HuH-7 (cell line): ENCODE results near the gene C8A.

Experiments used
- DNase-seq: peaks from one replicate; pipeline ENCODE4 v3.0.0; 2011; ENCODE audit warnings: low spot score

The C8A gene

GRCh38 chr1:56837244-56837939 is 17.2 kb upstream of the C8A start:
- DNase-seq, result no peak

GRCh38 chr1:56838759-56839158 is 15.8 kb upstream of the C8A start:
- DNase-seq, result no peak

- no peak for DNase-seq
These were observed 11.1 kb upstream of the C8A start for GRCh38 chr1:56843544-56843943.

GRCh38 chr1:56844545-56845136 is 10.0 kb upstream of the C8A start:
- DNase-seq, result no peak

- no peak for DNase-seq
These were observed 9.3 kb upstream of the C8A start for GRCh38 chr1:56845343-56845742.

GRCh38 chr1:56849750-56850149 is 4.8 kb upstream of the C8A start:
- DNase-seq, result no peak

- DNase-seq, result no peak
These were observed 4.2 kb upstream of the C8A start for GRCh38 chr1:56850411-56850810.

- DNase-seq, result no peak
These were observed 3.7 kb upstream of the C8A start for GRCh38 chr1:56850922-56851321.

GRCh38 chr1:56852476-56852875 is 2.1 kb upstream of the C8A start:
- DNase-seq, result no peak

- no peak for DNase-seq
These were observed 593 bp downstream of the C8A start for GRCh38 chr1:56855190-56855589.

- no peak for DNase-seq
These were observed 1.6 kb downstream of the C8A start for GRCh38 chr1:56856186-56856585.

GRCh38 chr1:56859287-56859686 is 4.7 kb downstream of the C8A start:
- DNase-seq, result no peak

GRCh38 chr1:56863265-56863992 is 8.8 kb downstream of the C8A start:
- no peak for DNase-seq

- no peak for DNase-seq
These were observed 9.8 kb downstream of the C8A start for GRCh38 chr1:56864430-56864829.

- no peak for DNase-seq
These were observed 12.1 kb downstream of the C8A start for GRCh38 chr1:56866656-56867055.

- no peak for DNase-seq
These were observed 12.9 kb downstream of the C8A start for GRCh38 chr1:56867491-56867890.

- no peak for DNase-seq
These were observed 14.2 kb downstream of the C8A start for GRCh38 chr1:56868761-56869160.

- DNase-seq, result no peak
These were observed 18.0 kb downstream of the C8A start for GRCh38 chr1:56872597-56872996.

GRCh38 chr1:56873213-56873612 is 18.6 kb downstream of the C8A start:
- DNase-seq, result no peak

- DNase-seq, result no peak
These were observed 20.1 kb downstream of the C8A start for GRCh38 chr1:56874689-56875088.

GRCh38 chr1:56877973-56878372 is 23.4 kb downstream of the C8A start:
- no peak for DNase-seq

GRCh38 chr1:56880774-56881173 is 26.2 kb downstream of the C8A start:
- DNase-seq, result no peak

GRCh38 chr1:56881417-56881816 is 26.8 kb downstream of the C8A start:
- DNase-seq, result no peak
